NCI-H510A treated with DMSO at 0.1 percent for 48 hours (cell line): ENCODE data around the gene ATP5PF.
"Not testable (repeated sequence)": the region's sequence is repeated elsewhere in the genome, so short reads cannot be mapped to it uniquely, and the experiment has no call there.

ENCODE experiments used
- DNase-seq: peaks from one replicate; lab custom pipeline; 2025; lab: John Stamatoyannopoulos, UW

Gene ATP5PF

GRCh38 chr21:25722631-25723030 lies 12.1 kb downstream of the ATP5PF start:
- DNase-seq = no peak

- no peak for DNase-seq
Observed at GRCh38 chr21:25721987-25722386, 12.7 kb downstream of the ATP5PF start.

GRCh38 chr21:25717491-25718147 lies 17.1 kb downstream of the ATP5PF start:
- DNase-seq = no peak

GRCh38 chr21:25714066-25714465 lies 20.6 kb downstream of the ATP5PF start:
- not testable (repeated sequence) for DNase-seq

- DNase-seq = no peak
Observed at GRCh38 chr21:25710550-25710949, 24.2 kb downstream of the ATP5PF start.

GRCh38 chr21:25709684-25710265 lies 24.9 kb downstream of the ATP5PF start:
- DNase-seq = no peak

GRCh38 chr21:25708467-25709065 lies 26.1 kb downstream of the ATP5PF start:
- DNase-seq = peak; percentile 58

- DNase-seq = no peak
Observed at GRCh38 chr21:25701529-25701928, 33.2 kb downstream of the ATP5PF start.

- no peak for DNase-seq
Observed at GRCh38 chr21:25700741-25701140, 34.0 kb downstream of the ATP5PF start.

GRCh38 chr21:25695461-25695860 lies 39.2 kb downstream of the ATP5PF start:
- not testable (repeated sequence) for DNase-seq

- DNase-seq = no peak
Observed at GRCh38 chr21:25691976-25692375, 42.7 kb downstream of the ATP5PF start.

GRCh38 chr21:25689226-25689625 lies 45.5 kb downstream of the ATP5PF start:
- DNase-seq = no peak

GRCh38 chr21:25688275-25689155 lies 46.2 kb downstream of the ATP5PF start:
- no peak for DNase-seq

GRCh38 chr21:25687787-25688186 lies 46.9 kb downstream of the ATP5PF start:
- no peak for DNase-seq

- no peak for DNase-seq
Observed at GRCh38 chr21:25682382-25682781, 52.3 kb downstream of the ATP5PF start.

- no peak for DNase-seq
Observed at GRCh38 chr21:25676451-25676850, 58.3 kb downstream of the ATP5PF start.
